Suppressor macrophage treated with lipopolysaccharide for 4 hours (primary cell): Measurements from ENCODE around the gene ZNF516.
"Not testable (repeated sequence)": the region's sequence is repeated elsewhere in the genome, so short reads cannot be mapped to it uniquely, and the experiment has no call there.

ENCODE experiments used
- DNase-seq: peaks from one replicate; pipeline ENCODE4 v3.0.0-alpha.2; 2020

The ZNF516 gene

GRCh38 chr18:76495006-76495370 is at the start of gene ZNF516:
TSS of gene ZNF516 (minus strand) at chr18:76495242. CDS start at chr18:76443054, 52,188 bp downstream.
- DNase-seq = peak; percentile 57

- DNase-seq = no peak
Observed at GRCh38 chr18:76538846-76539245, 43.8 kb upstream of the ZNF516 start.

- DNase-seq = no peak
Observed at GRCh38 chr18:76537621-76538020, 42.6 kb upstream of the ZNF516 start.

- DNase-seq = not testable (repeated sequence)
Observed at GRCh38 chr18:76536593-76536992, 41.6 kb upstream of the ZNF516 start.

- DNase-seq = no peak
Observed at GRCh38 chr18:76532875-76533274, 37.8 kb upstream of the ZNF516 start.

GRCh38 chr18:76530846-76531245 is 35.8 kb upstream of the ZNF516 start:
- no peak for DNase-seq

GRCh38 chr18:76530391-76530790 is 35.3 kb upstream of the ZNF516 start:
- no peak for DNase-seq

- DNase-seq = no peak
Observed at GRCh38 chr18:76529433-76529811, 34.4 kb upstream of the ZNF516 start.

GRCh38 chr18:76528477-76529432 is 33.7 kb upstream of the ZNF516 start:
- peak; percentile 56 for DNase-seq

- DNase-seq = no peak
Observed at GRCh38 chr18:76525911-76526310, 30.9 kb upstream of the ZNF516 start.

- DNase-seq = peak; percentile 29
Observed at GRCh38 chr18:76524900-76525698, 30.1 kb upstream of the ZNF516 start.

- no peak for DNase-seq
Observed at GRCh38 chr18:76524477-76524876, 29.4 kb upstream of the ZNF516 start.

GRCh38 chr18:76522551-76522950 is 27.5 kb upstream of the ZNF516 start:
- no peak for DNase-seq

- DNase-seq = no peak
Observed at GRCh38 chr18:76522122-76522503, 27.1 kb upstream of the ZNF516 start.

GRCh38 chr18:76521417-76522121 is 26.5 kb upstream of the ZNF516 start:
- DNase-seq = no peak

GRCh38 chr18:76518860-76519538 is 24.0 kb upstream of the ZNF516 start:
- no peak for DNase-seq

- peak; percentile 31 for DNase-seq
Observed at GRCh38 chr18:76518123-76518859, 23.2 kb upstream of the ZNF516 start.

GRCh38 chr18:76515576-76515975 is 20.5 kb upstream of the ZNF516 start:
- no peak for DNase-seq

- no peak for DNase-seq
Observed at GRCh38 chr18:76514573-76514972, 19.5 kb upstream of the ZNF516 start.

- DNase-seq = no peak
Observed at GRCh38 chr18:76507830-76508385, 12.9 kb upstream of the ZNF516 start.

GRCh38 chr18:76506974-76507764 is 12.1 kb upstream of the ZNF516 start:
- no peak for DNase-seq
